Measurements from ENCODE around the gene PRKD1. TPM values are rescaled to one million over a fixed set of nuclear protein-coding genes. Genes with fewer than 3 reads are reported as not detected.

The PRKD1 gene
- total RNA-seq, 1 experiment from 2014 or later, result 1.2 TPM

DNA sequence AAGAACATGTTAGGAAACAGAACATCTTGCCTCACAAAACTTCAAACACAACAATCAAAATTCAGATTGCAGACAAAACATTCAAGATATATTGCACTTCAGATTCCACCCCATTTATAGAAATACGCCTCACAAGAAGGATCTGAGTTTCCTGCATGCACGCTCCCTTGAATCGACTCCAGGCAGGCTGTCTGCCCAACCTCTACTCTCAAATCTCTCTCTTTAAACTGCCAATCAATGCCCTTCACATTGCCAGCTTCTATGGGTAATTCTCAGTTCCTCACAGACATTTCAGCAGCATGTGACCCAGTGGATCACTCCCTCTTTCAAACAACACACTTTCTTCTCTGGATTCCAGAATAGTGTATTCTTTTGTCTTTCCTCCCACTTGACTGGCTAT lies 184.1 kb downstream of the PRKD1 start:
- TF ChIP-seq, protein P1, sequence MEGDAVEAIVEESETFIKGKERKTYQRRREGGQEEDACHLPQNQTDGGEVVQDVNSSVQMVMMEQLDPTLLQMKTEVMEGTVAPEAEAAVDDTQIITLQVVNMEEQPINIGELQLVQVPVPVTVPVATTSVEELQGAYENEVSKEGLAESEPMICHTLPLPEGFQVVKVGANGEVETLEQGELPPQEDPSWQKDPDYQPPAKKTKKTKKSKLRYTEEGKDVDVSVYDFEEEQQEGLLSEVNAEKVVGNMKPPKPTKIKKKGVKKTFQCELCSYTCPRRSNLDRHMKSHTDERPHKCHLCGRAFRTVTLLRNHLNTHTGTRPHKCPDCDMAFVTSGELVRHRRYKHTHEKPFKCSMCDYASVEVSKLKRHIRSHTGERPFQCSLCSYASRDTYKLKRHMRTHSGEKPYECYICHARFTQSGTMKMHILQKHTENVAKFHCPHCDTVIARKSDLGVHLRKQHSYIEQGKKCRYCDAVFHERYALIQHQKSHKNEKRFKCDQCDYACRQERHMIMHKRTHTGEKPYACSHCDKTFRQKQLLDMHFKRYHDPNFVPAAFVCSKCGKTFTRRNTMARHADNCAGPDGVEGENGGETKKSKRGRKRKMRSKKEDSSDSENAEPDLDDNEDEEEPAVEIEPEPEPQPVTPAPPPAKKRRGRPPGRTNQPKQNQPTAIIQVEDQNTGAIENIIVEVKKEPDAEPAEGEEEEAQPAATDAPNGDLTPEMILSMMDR (conservative IDR thresholded peaks at IDR 0.05; ENCODE audit: low read depth, low read length), result no peak
- TF ChIP-seq EZH2 (IDR thresholded peaks at IDR 0.05; ENCODE audit: low read length, unreplicated experiment), result no peak
- TF ChIP-seq EZH2phosphoT487 (IDR thresholded peaks at IDR 0.05; ENCODE audit: borderline replicate concordance, low read length), result no peak
- Histone ChIP-seq H3K4me3 (ENCODE audit: low read length) (no peak overlapping the region), H3K9ac (ENCODE audit: low read length) (no peak overlapping the region), H3K27ac (ENCODE audit: low read length) (no peak overlapping the region), H3K79me2 (ENCODE audit: low read length) (no peaks in the 10 kb centered on the region), H3K36me3 (ENCODE audit: low read depth, low read length) (no peaks in the 10 kb centered on the region), H3F3A (ENCODE audit: low read length, unreplicated experiment) (no peaks in the 10 kb centered on the region), H3K27me3 (ENCODE audit: low read length) (no peaks in the 10 kb centered on the region), H3K4me1 (ENCODE audit: insufficient read depth, low read length) (no peaks in the 10 kb centered on the region), H3K4me2 (ENCODE audit: low read length) (no peak overlapping the region), H4K20me1 (ENCODE audit: low read length) (no peaks in the 10 kb centered on the region), H3K9me2 (replicated peaks; ENCODE audit: low read length) (no peaks in the 10 kb centered on the region), H2AFZ (ENCODE audit: low read length) (no peak overlapping the region), H3K9me3 (ENCODE audit: low read length) (no peaks in the 10 kb centered on the region)
- ChIA-PET CTCF (no interaction called here), POLR2A (ENCODE audit: unreplicated experiment) (no interaction called here)
- BruUV-seq (replicated peaks), result no TSS peak
- DNase-seq (no peak), ATAC-seq (no peak)
- intact Hi-C loops (cut with micrococcal nuclease), result loop anchor here (10.0 kb wide), 1 partner anchor 261 kb away; no protein-coding TSS in a partner anchor

DNA sequence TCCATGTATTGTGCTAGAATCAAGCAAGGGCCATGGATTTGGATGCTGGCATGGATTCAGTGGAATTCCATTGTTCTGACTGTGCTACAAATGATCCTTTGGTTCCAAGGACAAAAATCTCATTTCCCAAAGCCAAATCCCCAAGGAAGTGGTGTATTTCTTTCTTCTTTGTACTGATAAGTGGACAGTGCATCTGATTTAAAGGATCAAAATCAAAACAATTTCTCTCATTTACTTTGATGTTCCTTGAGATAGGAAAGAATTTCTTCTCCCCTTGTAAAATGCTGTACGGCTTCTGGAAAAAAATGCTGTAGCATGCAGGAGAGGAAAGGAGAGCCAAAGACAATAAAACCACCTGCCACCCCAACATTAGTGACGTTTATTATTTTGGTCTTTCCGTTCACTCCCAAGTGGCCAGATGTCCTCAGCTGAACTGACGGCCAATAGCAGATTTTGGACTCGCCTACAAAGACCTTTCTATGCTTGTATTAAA lies 185.7 kb downstream of the PRKD1 start:
- Histone ChIP-seq H3F3A (ENCODE audit: low read length, unreplicated experiment) (no peaks in the 10 kb centered on the region), H3K27me3 (ENCODE audit: low read length) (no peaks in the 10 kb centered on the region), H3K9me2 (replicated peaks; ENCODE audit: low read length) (no peaks in the 10 kb centered on the region), H2AFZ (ENCODE audit: low read length) (no peak overlapping the region), H3K9me3 (ENCODE audit: low read length) (no peaks in the 10 kb centered on the region), H3K36me3 (ENCODE audit: low read depth, low read length) (no peaks in the 10 kb centered on the region), H4K20me1 (ENCODE audit: low read length) (no peaks in the 10 kb centered on the region), H3K4me1 (ENCODE audit: insufficient read depth, low read length) (no peaks in the 10 kb centered on the region), H3K4me2 (ENCODE audit: low read length) (no peak overlapping the region), H3K4me3 (ENCODE audit: low read length) (no peak overlapping the region), H3K9ac (ENCODE audit: low read length) (no peak overlapping the region), H3K79me2 (ENCODE audit: low read length) (no peaks in the 10 kb centered on the region), H3K27ac (ENCODE audit: low read length) (no peak overlapping the region)
- intact Hi-C loops (cut with micrococcal nuclease), result loop anchor here (10.0 kb wide), 1 partner anchor 263 kb away; no protein-coding TSS in a partner anchor
- TF ChIP-seq EZH2phosphoT487 (IDR thresholded peaks at IDR 0.05; ENCODE audit: borderline replicate concordance, low read length), result no peak
- TF ChIP-seq, protein P1 (conservative IDR thresholded peaks at IDR 0.05; ENCODE audit: low read depth, low read length), result no peak
- TF ChIP-seq EZH2 (IDR thresholded peaks at IDR 0.05; ENCODE audit: low read length, unreplicated experiment), result no peak
- DNase-seq, result no peak
- CTCF ChIA-PET, result no interaction called here
- POLR2A ChIA-PET (ENCODE audit: unreplicated experiment), result no interaction called here
- ATAC-seq, result no peak
- BruUV-seq (replicated peaks), result no TSS peak

DNA sequence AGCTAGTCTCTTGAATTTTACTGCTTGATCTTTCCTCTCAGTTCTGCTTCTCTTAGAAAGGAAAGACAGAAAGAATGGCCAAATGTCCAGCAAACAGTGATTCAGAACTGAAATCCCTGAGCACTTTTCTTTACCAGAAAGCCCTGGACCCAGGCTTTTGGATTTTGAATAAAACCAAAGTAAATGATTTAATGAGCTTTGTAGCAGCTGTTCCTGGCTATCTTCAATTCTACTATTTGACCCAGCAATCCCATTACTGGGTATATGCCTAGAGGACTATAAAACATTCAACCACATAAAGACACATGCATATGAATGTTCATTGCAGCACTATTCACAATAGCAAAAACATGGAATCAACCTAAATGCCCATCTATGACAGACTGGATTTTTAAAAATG lies 187.2 kb downstream of the PRKD1 start:
- Histone ChIP-seq H3K9me3 (ENCODE audit: low read length) (no peaks in the 10 kb centered on the region), H3K4me2 (ENCODE audit: low read length) (no peak overlapping the region), H3K4me1 (ENCODE audit: insufficient read depth, low read length) (no peaks in the 10 kb centered on the region), H3K36me3 (ENCODE audit: low read depth, low read length) (no peaks in the 10 kb centered on the region), H3K4me3 (ENCODE audit: low read length) (no peak overlapping the region), H3F3A (ENCODE audit: low read length, unreplicated experiment) (no peaks in the 10 kb centered on the region), H3K27me3 (ENCODE audit: low read length) (no peaks in the 10 kb centered on the region), H3K79me2 (ENCODE audit: low read length) (no peaks in the 10 kb centered on the region), H2AFZ (ENCODE audit: low read length) (no peak overlapping the region), H3K27ac (ENCODE audit: low read length) (no peak overlapping the region), H4K20me1 (ENCODE audit: low read length) (no peaks in the 10 kb centered on the region), H3K9me2 (replicated peaks; ENCODE audit: low read length) (no peaks in the 10 kb centered on the region), H3K9ac (ENCODE audit: low read length) (no peak overlapping the region)
- TF ChIP-seq, protein P1 (conservative IDR thresholded peaks at IDR 0.05; ENCODE audit: low read depth, low read length), result no peak
- TF ChIP-seq EZH2phosphoT487 (IDR thresholded peaks at IDR 0.05; ENCODE audit: borderline replicate concordance, low read length), result no peak
- TF ChIP-seq EZH2 (IDR thresholded peaks at IDR 0.05; ENCODE audit: low read length, unreplicated experiment), result no peak
- no TSS peak for BruUV-seq (replicated peaks)
- ChIA-PET CTCF (no interaction called here), POLR2A (ENCODE audit: unreplicated experiment) (no interaction called here)
- no peak for DNase-seq
- intact Hi-C loops (cut with micrococcal nuclease), result loop anchor here (10.0 kb wide), 1 partner anchor 264 kb away; no protein-coding TSS in a partner anchor
- no peak for ATAC-seq
